ENCODE results near the gene MED28. TPM values are rescaled to one million over a fixed set of nuclear protein-coding genes. Genes with fewer than 3 reads are reported as not detected.

MED28 gene
- total RNA-seq, 2 experiments from 2014 or later: 48.6 to 49.9 TPM

DNA sequence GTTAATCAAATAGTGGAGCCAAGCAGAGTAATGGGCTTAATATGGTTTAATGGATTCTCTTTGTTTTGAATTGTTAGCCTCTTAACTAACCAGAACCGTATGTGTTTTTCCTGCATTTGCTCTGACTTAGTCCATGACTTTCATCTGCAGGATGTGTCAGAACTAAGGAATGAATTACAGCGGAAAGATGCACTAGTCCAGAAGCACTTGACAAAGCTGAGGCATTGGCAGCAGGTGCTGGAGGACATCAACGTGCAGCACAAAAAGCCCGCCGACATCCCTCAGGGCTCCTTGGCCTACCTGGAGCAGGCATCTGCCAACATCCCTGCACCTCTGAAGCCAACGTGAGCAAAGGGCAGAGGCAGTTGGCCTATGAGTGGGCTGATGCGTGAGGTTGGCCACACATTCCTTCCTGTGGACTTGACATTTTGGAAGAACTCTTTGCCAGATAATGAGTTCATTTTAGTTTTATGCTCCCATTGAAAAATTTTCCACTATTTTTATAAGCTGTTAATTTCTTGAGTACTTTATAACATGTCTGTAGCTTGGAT is 9.1 kb downstream of the MED28 start:
- ChIA-PET POLR2A (interaction anchor here (1.4 kb wide), 1 partner anchor 9 kb away, joined by 4 read pairs; the partner anchor contains the start of gene MED28), CTCF (no interaction called here)
- Mint-ChIP-seq H3K4me1 (peaks cover 15% of the 10 kb centered on the region), H3K27ac (no peak overlapping the region), H3K27me3 (no peaks in the 10 kb centered on the region), H3K4me3 (no peak overlapping the region), H3K36me3 (ENCODE audit: low read depth) (peaks cover 74% of the 10 kb centered on the region), H3K9me3 (no peaks in the 10 kb centered on the region)
- DNase-seq: no peak

DNA sequence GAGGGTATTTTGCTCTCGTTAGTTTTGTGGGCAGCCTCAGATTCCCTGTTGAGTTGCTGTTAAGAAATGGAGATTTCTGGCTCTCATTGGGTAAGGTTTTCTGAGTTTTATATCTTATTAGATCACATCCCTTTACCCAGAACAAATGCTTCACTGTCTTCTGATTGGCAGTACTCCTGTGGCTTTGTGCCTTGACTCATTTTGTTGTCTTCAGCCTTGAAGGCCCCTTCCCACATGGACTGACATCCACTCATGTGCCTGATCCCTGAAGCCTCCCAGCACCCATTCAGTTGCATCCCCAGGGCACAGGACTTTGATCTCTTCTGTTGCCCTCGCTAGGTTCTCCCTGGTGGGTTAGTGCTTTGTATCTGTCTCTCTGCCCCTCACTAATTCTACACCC is 10.4 kb downstream of the MED28 start:
- no peak for DNase-seq
- H3K9me3 Mint-ChIP-seq: no peaks in the 10 kb centered on the region
- ChIA-PET CTCF (no interaction called here), POLR2A (no interaction called here)
- no peak overlapping the region for H3K27ac Mint-ChIP-seq
- no peak overlapping the region for H3K4me3 Mint-ChIP-seq
- peaks cover 4% of the 10 kb centered on the region for H3K4me1 Mint-ChIP-seq
- H3K36me3 Mint-ChIP-seq (ENCODE audit: low read depth): peaks cover 76% of the 10 kb centered on the region
- H3K27me3 Mint-ChIP-seq: no peaks in the 10 kb centered on the region

DNA sequence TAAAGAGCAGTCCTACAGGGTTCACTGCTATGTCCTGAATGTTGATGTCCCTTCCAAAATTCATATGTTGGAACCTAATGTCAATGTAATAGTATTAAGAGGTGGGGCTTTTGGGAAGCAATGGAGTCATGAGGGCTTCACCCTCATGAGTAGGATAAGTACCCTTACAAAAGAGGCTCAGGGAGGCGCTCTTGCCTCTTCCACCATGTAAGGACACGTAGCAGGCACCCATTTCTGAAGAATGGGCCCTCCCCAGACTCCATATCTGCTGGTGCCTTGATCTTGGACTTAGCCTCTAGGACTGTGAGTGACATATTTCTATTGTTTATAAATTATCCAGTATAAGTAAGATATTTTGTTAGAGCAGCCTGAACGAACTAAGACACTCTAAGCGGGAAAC is 15.8 kb downstream of the MED28 start:
- DNase-seq: no peak
- Mint-ChIP-seq H3K36me3 (ENCODE audit: low read depth) (peaks cover 78% of the 10 kb centered on the region), H3K4me3 (no peak overlapping the region), H3K27me3 (no peaks in the 10 kb centered on the region), H3K9me3 (no peaks in the 10 kb centered on the region), H3K4me1 (no peaks in the 10 kb centered on the region), H3K27ac (no peak overlapping the region)
- CTCF ChIA-PET: interaction anchor here (1.5 kb wide), 1 partner anchor 81 kb away, joined by 4 read pairs; no protein-coding TSS in a partner anchor
- POLR2A ChIA-PET: no interaction called here

DNA sequence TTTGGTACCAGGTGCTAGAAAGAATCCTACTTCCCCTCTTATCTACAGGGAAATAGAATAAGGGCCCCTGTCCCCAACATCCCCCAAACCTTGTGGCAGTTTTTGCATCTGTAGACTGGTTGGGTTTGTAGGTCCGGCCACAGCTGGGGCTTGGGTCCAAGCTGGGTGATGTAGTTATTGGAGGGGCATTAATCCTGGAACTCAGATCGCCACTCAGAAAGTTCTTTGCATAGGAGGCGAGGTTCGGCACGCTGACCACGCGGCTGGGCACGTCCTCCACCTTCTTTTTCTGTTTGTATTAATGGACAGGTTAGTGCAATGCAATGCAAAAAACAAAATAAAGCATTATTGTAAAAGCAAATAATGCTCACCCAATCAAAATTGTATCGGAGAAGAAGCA is 19.2 kb downstream of the MED28 start:
- POLR2A ChIA-PET: no interaction called here
- H3K36me3 Mint-ChIP-seq (ENCODE audit: low read depth): peaks cover 56% of the 10 kb centered on the region
- no peak for DNase-seq
- CTCF ChIA-PET: no interaction called here
- H3K27me3 Mint-ChIP-seq: no peaks in the 10 kb centered on the region
- no peaks in the 10 kb centered on the region for H3K9me3 Mint-ChIP-seq
- H3K27ac Mint-ChIP-seq: no peak overlapping the region
- H3K4me3 Mint-ChIP-seq: no peak overlapping the region
- no peaks in the 10 kb centered on the region for H3K4me1 Mint-ChIP-seq

DNA sequence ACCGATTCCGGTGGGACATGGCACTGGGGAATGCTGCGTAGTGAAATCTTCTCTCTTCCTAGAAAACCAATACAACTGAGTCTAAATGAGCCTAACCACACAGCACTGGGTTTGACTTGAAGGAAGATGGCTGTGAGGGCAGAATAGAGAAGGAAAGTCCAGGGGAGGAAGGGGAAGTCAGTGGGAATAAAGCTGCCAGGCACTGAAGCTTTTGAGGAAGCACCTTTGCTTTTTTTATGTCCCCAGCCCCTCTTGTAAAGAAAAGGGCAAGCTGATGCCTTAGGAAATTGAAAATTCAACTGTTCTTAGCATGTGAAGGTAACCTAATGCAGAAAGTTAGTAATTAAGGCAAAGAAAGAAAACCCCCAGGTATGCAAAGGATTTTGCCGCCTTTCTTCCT is 20.6 kb downstream of the MED28 start:
- Mint-ChIP-seq H3K4me3 (no peak overlapping the region), H3K4me1 (no peaks in the 10 kb centered on the region), H3K9me3 (no peaks in the 10 kb centered on the region), H3K36me3 (ENCODE audit: low read depth) (peaks cover 43% of the 10 kb centered on the region), H3K27me3 (no peaks in the 10 kb centered on the region), H3K27ac (no peak overlapping the region)
- ChIA-PET CTCF (interaction anchor here (1.2 to 4.2 kb wide), 4 partner anchors 21 to 86 kb away, joined by 3 to 35 read pairs (median 4); partner anchors contain the start of gene MED28), POLR2A (no interaction called here)
- no peak for DNase-seq

DNA sequence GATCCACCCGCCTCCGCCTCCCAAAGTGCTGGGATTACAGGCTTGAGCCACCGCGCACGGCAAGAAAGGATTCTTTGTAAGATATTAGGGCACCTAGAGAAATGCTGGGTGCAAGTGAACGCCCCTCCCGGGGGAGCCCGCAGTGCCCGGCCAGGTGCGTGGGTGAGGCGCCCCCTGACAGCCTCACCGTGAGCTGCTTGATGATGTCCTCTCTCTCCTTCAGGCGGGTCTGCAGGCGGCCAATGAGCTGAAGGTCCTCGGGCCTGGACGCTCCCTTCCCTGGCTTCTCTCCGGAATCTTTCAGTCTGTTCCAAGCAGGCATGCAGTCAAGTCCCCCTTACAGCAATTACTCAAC is 21.9 kb downstream of the MED28 start:
- no peaks in the 10 kb centered on the region for H3K9me3 Mint-ChIP-seq
- H3K4me1 Mint-ChIP-seq: no peaks in the 10 kb centered on the region
- no peak overlapping the region for H3K27ac Mint-ChIP-seq
- H3K4me3 Mint-ChIP-seq: no peak overlapping the region
- peaks cover 32% of the 10 kb centered on the region for H3K36me3 Mint-ChIP-seq (ENCODE audit: low read depth)
- DNase-seq: no peak
- no peaks in the 10 kb centered on the region for H3K27me3 Mint-ChIP-seq
- ChIA-PET CTCF (interaction anchor here (0.5 to 4.2 kb wide), 8 partner anchors 15 to 172 kb away, joined by 3 to 35 read pairs (median 4); no protein-coding TSS in a partner anchor), POLR2A (interaction anchor here (0.9 to 2.0 kb wide), 2 partner anchors 22 to 87 kb away, joined by 3 to 6 read pairs; partner anchors contain the start of gene MED28)

DNA sequence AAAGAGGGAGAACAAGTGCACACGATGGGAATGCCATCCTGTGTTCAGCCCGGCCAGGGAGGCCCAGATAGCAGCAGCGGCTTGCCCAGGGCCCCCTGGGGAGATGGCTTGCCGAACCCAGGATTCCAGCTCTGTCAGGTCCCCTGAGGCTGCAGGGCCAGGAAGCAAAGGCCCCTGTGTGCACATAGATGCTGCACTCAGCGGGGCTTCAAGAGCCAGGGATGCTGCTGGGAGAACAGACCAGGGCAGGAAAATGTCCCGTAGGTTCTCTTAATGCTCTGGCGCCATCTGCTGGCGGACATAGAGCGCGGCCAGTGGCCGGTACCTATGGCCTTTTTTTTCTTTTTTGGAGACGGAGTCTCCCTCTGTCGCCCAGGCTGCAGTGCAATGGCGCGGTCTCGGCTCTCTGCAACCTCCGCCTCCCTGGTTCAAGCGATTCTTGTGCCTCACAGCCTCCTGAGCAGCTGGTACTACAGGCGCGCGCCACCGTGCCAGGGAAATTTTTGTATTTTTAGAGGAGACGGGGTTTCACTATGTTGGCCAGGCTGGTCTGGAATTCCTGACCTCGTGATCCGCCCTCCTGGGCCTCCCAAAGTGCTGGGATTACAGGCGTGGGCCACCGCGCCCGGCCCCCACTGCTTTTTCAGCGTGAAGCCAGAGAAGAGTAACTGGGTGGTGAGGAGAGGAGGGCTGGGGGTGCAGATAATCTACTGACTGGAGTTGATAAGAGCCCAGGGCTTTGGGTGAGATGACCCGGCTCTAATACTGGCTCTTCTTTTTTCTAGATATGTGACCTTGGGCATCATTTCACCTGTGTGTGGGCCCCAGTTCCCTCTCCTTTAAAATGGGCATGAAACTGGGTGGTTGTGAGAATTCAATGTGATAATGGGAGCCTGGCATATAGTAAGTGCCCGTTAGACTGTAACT is 22.5 kb downstream of the MED28 start:
- Mint-ChIP-seq H3K36me3 (ENCODE audit: low read depth) (peaks cover 26% of the 10 kb centered on the region), H3K4me3 (no peak overlapping the region), H3K4me1 (no peaks in the 10 kb centered on the region)

DNA sequence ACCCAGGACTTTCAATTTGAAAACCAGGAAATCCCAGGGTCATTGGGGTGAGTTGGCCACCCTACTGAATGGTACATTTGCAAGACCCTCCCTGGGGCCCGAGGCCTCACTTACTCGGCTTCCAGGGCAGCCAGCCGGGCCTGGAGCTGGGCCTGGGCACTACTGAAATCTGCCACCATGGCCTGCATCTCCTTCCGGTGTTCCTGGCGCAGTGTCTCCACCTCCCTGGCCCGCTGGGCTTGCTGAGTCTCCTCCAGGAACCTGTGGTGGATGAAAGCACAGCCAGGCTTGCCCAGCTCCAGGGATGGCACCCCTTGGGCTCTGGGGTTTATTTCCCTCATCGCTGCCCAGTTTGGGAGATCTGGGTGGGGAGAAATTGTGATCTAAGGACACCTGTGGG is 24.7 kb downstream of the MED28 start:
- no peak overlapping the region for H3K27ac Mint-ChIP-seq
- CTCF ChIA-PET: interaction anchor here (1.8 to 3.1 kb wide), 2 partner anchors 90 to 103 kb away, joined by 5 to 18 read pairs; no protein-coding TSS in a partner anchor
- no peak overlapping the region for H3K4me3 Mint-ChIP-seq
- H3K9me3 Mint-ChIP-seq: no peaks in the 10 kb centered on the region
- POLR2A ChIA-PET: no interaction called here
- H3K36me3 Mint-ChIP-seq (ENCODE audit: low read depth): peaks cover 11% of the 10 kb centered on the region
- DNase-seq: no peak
- no peaks in the 10 kb centered on the region for H3K4me1 Mint-ChIP-seq
- H3K27me3 Mint-ChIP-seq: no peaks in the 10 kb centered on the region

More for the DNA sequence above, 22.5 kb downstream of the MED28 start:
- Mint-ChIP-seq H3K9me3 (no peaks in the 10 kb centered on the region), H3K27me3 (no peaks in the 10 kb centered on the region), H3K27ac (no peak overlapping the region)
- POLR2A ChIA-PET: interaction anchor here (0.9 to 2.0 kb wide), 2 partner anchors 22 to 88 kb away, joined by 3 to 6 read pairs; partner anchors contain the start of gene MED28
- CTCF ChIA-PET: interaction anchor here (0.5 to 4.2 kb wide), 11 partner anchors 15 to 209 kb away, joined by 3 to 35 read pairs (median 3); no protein-coding TSS in a partner anchor
- peak; percentile 75 for DNase-seq

DNA sequence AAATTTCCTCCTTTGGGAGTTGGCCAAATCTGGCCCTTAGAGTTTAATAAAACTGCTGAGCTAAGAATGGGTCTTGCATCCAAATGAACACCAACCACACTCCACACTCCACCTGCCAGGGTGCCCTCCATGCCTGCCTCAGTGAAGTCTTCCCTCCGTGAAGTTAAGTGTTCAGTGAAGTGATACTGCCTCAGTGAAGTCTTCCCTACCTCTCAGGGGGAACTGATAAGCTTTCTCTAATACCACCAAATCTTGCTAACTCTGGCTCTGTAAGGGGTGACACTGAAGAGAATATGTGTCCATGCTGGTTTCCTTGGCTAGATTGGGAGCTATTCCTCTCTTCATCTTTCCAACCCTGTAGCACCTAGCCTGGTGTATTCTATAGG is 27.9 kb downstream of the MED28 start:
- DNase-seq: no peak
- H3K9me3 Mint-ChIP-seq: no peaks in the 10 kb centered on the region
- H3K36me3 Mint-ChIP-seq (ENCODE audit: low read depth): no peaks in the 10 kb centered on the region
- POLR2A ChIA-PET: interaction anchor here (0.6 to 1.0 kb wide), 2 partner anchors 28 to 380 kb away, joined by 3 read pairs; partner anchors contain the start of gene MED28
- no peak overlapping the region for H3K4me3 Mint-ChIP-seq
- CTCF ChIA-PET: no interaction called here
- no peak overlapping the region for H3K27ac Mint-ChIP-seq
- H3K4me1 Mint-ChIP-seq: no peaks in the 10 kb centered on the region
- H3K27me3 Mint-ChIP-seq: no peaks in the 10 kb centered on the region

DNA sequence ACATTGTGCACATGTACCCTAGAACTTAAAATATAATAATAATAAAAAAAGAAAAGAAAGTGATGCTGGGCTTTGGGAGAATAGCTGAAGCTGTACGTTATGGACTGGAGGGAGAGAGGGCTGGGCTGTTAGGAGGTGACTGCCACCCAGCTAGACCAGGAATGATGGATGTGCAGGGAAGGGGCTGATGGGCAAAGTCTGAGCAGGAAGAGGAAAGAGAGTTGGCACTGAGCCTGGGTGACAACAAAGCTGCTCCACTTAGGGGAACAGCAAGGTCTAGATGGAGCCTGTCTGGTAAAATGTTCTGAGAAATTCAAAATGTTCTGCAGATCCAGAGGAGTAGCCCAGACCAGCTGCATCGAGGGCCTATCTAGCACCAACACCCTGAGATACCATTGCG is 32.3 kb downstream of the MED28 start:
- POLR2A ChIA-PET: no interaction called here
- no peaks in the 10 kb centered on the region for H3K4me1 Mint-ChIP-seq
- H3K4me3 Mint-ChIP-seq: no peak overlapping the region
- no peak for DNase-seq
- H3K27me3 Mint-ChIP-seq: peaks cover 4% of the 10 kb centered on the region
- no peaks in the 10 kb centered on the region for H3K36me3 Mint-ChIP-seq (ENCODE audit: low read depth)
- H3K9me3 Mint-ChIP-seq: no peaks in the 10 kb centered on the region
- CTCF ChIA-PET: interaction anchor here (1.3 kb wide), 1 partner anchor 98 kb away, joined by 4 read pairs; no protein-coding TSS in a partner anchor
- H3K27ac Mint-ChIP-seq: no peak overlapping the region

DNA sequence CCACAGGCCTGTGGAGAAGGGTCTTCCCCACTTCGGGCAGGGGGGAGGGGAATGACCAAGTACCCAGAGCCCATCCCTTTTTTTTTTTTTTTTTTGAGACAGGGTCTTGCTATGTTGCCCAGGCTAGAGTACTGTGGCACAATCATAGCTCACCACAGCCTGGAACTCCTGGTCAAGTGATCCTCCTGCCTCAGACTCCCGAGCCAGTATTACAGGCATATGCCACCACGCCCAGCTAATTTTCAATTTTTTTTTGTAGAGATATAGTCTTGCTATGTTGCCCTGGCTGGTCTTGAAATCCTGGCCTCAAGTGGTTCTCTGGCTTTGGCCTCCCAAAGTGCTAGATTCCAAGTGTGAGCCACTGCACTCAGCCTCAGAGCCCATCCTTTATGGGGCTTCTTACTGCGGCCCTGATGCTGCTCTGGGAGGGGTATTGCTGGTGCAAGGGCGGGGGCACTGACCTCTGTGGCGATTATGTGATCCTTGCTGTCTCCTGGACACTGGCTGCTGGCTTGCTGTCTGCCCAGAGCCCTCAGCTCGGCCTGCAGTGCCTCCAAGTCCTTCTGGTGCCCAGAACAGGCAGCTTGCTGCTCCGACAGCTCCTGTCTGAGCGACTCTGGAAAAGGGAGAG is 32.9 kb downstream of the MED28 start:
- no peaks in the 10 kb centered on the region for H3K4me1 Mint-ChIP-seq
- no peak overlapping the region for H3K4me3 Mint-ChIP-seq
- no peak for DNase-seq
- H3K36me3 Mint-ChIP-seq (ENCODE audit: low read depth): no peaks in the 10 kb centered on the region
- peaks cover 4% of the 10 kb centered on the region for H3K27me3 Mint-ChIP-seq
- no peak overlapping the region for H3K27ac Mint-ChIP-seq
- CTCF ChIA-PET: interaction anchor here (1.3 kb wide), 1 partner anchor 98 kb away, joined by 4 read pairs; no protein-coding TSS in a partner anchor
- POLR2A ChIA-PET: no interaction called here
- H3K9me3 Mint-ChIP-seq: no peaks in the 10 kb centered on the region

DNA sequence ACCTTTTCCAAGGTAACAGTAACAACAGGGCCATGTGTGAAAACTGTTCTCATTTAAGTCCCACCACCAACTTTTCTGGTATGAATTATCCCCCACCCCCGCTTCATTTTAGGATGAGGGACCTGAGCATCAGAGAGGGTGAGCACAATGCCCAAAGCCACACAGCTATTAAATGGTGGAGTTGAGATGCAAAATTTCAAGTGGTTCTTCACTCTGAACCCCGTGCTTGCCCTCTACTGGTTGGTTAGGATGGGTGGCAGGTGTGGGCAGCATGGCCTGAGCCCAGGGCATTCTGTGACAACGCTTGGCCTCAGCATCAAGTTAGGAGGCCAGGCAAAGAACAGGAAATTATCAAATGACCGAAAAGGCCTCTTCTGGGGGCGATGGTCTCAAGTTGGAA is 33.5 kb downstream of the MED28 start:
- Mint-ChIP-seq H3K27me3 (peaks cover 4% of the 10 kb centered on the region), H3K27ac (no peak overlapping the region), H3K9me3 (no peaks in the 10 kb centered on the region), H3K4me3 (no peak overlapping the region), H3K4me1 (no peaks in the 10 kb centered on the region), H3K36me3 (ENCODE audit: low read depth) (no peaks in the 10 kb centered on the region)
- CTCF ChIA-PET: interaction anchor here (1.3 kb wide), 1 partner anchor 99 kb away, joined by 4 read pairs; no protein-coding TSS in a partner anchor
- no peak for DNase-seq
- POLR2A ChIA-PET: no interaction called here

DNA sequence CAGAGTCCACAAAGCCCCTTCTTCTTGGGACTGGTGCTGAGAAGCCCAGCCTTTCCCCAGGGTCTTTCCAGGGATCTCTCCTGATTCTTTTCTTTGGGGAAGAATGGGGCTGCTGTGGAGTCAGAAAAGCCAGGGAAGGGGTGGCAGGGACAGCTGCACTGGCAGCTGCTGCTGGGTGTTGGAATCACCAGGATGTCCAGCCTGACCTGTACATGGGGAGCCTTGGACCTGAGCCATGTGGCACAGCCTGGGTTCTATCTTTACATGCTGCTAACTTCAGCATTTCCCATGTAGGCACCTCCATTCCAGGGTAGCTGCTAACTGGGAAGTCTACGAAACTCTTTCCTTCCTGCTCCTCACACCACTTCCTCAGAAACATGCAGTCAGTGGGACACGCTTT is 36.0 kb downstream of the MED28 start:
- H3K36me3 Mint-ChIP-seq (ENCODE audit: low read depth): no peaks in the 10 kb centered on the region
- H3K4me3 Mint-ChIP-seq: no peak overlapping the region
- no peaks in the 10 kb centered on the region for H3K9me3 Mint-ChIP-seq
- no peak overlapping the region for H3K27ac Mint-ChIP-seq
- ChIA-PET CTCF (no interaction called here), POLR2A (no interaction called here)
- peaks cover 4% of the 10 kb centered on the region for H3K27me3 Mint-ChIP-seq
- DNase-seq: no peak
- H3K4me1 Mint-ChIP-seq: no peaks in the 10 kb centered on the region

Data from activated CD4-positive, alpha-beta memory T cell treated with anti-CD3 and anti-CD28 coated beads, Interleukin-2, amount 10 ng/mL, durations not matched to agents 7 days and 5 days (primary cell).